Measurements from ENCODE around the gene SPDYE4. TPM values are rescaled to one million over a fixed set of nuclear protein-coding genes. Genes with fewer than 3 reads are reported as not detected.

Gene SPDYE4
- total RNA-seq, 4 donors from 2014 or later, result not detected

- Histone ChIP-seq H3K36me3 (no peaks in the 10 kb centered on the region), H3K9me3 (no peaks in the 10 kb centered on the region), H3K27me3 (peaks cover 0 to 2% (median 0%) of the 10 kb centered on the region in 3 donors), H3K4me3 (no peak overlapping the region), H3K4me1 (no peaks in the 10 kb centered on the region), H3K27ac (no peak overlapping the region)
- intact Hi-C loops (cut with DNase I; ENCODE audit: low total_unique reads) (no loop called here), in situ Hi-C loops (cut with MboI; ENCODE audit: low sequenced_read_pairs in 4 of 4) (loop anchor here in 1 of 4 donors (25.0 kb wide), 1 partner anchor 105 kb away; no protein-coding TSS in a partner anchor)
- no peak for ATAC-seq
- no peak for DNase-seq
- TF ChIP-seq POLR2A (IDR thresholded peaks at IDR 0.05), result no peak
- TF ChIP-seq CTCF (IDR thresholded peaks at IDR 0.05 in 4 of 5, conservative IDR thresholded peaks at IDR 0.05 in 1 of 5), result no peak
These were observed 50.9 kb downstream of the SPDYE4 start for GRCh38 chr17:8707332-8708024.

DNA sequence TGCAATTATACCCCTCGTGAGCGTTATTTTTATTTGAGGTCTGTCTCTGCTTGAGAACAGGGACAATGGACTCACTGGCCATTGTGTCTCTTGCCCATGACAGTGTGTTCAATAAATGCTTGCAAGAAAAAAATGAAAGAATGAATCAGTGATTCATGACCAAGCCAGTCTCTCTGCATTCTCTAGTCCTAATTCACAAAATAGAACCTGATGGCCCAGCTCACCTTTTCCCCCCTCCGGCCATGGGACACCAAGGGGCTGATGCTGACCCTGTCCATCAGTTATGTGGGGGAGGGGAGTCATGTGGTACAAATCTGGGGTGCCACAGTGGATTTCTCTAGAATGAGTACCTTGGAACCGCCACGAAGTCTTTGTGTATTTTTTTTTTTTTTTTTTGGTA lies 51.9 kb downstream of the SPDYE4 start:
- TF ChIP-seq CTCF (IDR thresholded peaks at IDR 0.05 in 4 of 5, conservative IDR thresholded peaks at IDR 0.05 in 1 of 5) (no peak), POLR2A (IDR thresholded peaks at IDR 0.05) (no peak)
- Histone ChIP-seq H3K4me1 (no peaks in the 10 kb centered on the region), H3K9me3 (no peaks in the 10 kb centered on the region), H3K36me3 (no peaks in the 10 kb centered on the region), H3K27me3 (peaks cover 0 to 2% (median 0%) of the 10 kb centered on the region in 3 donors), H3K4me3 (no peak overlapping the region), H3K27ac (no peak overlapping the region)
- intact Hi-C loops (cut with DNase I; ENCODE audit: low total_unique reads), result no loop called here
- in situ Hi-C loops (cut with MboI; ENCODE audit: low sequenced_read_pairs in 4 of 4), result loop anchor here in 1 of 4 donors (25.0 kb wide), 1 partner anchor 106 kb away; no protein-coding TSS in a partner anchor
- no peak for ATAC-seq
- DNase-seq, result no peak

- H3K4me3 ChIP-seq, result no peak overlapping the region
- peaks cover 0 to 2% (median 0%) of the 10 kb centered on the region in 3 donors for H3K27me3 ChIP-seq
- TF ChIP-seq POLR2A (IDR thresholded peaks at IDR 0.05), result no peak
- no peak for TF ChIP-seq CTCF (IDR thresholded peaks at IDR 0.05 in 4 of 5, conservative IDR thresholded peaks at IDR 0.05 in 1 of 5)
- intact Hi-C loops (cut with DNase I; ENCODE audit: low total_unique reads), result no loop called here
- no peaks in the 10 kb centered on the region for H3K36me3 ChIP-seq
- DNase-seq (no peak), ATAC-seq (no peak)
- no peak overlapping the region for H3K27ac ChIP-seq
- H3K4me1 ChIP-seq, result no peaks in the 10 kb centered on the region
- in situ Hi-C loops (cut with MboI; ENCODE audit: low sequenced_read_pairs in 4 of 4), result loop anchor here in 1 of 4 donors (25.0 kb wide), 1 partner anchor 107 kb away; no protein-coding TSS in a partner anchor
- H3K9me3 ChIP-seq, result no peaks in the 10 kb centered on the region
These were observed 52.9 kb downstream of the SPDYE4 start for GRCh38 chr17:8705427-8705826.

GRCh38 chr17:8703001-8703400 lies 55.3 kb downstream of the SPDYE4 start:
- Histone ChIP-seq H3K4me3 (no peak overlapping the region), H3K4me1 (no peaks in the 10 kb centered on the region), H3K9me3 (no peaks in the 10 kb centered on the region), H3K27me3 (peaks cover 0 to 4% (median 2%) of the 10 kb centered on the region in 3 donors), H3K27ac (no peak overlapping the region), H3K36me3 (no peaks in the 10 kb centered on the region)
- intact Hi-C loops (cut with DNase I; ENCODE audit: low total_unique reads) (no loop called here), in situ Hi-C loops (cut with MboI; ENCODE audit: low sequenced_read_pairs in 4 of 4) (loop anchor here in 1 of 4 donors (25.0 kb wide), 1 partner anchor 109 kb away; no protein-coding TSS in a partner anchor)
- TF ChIP-seq CTCF (IDR thresholded peaks at IDR 0.05 in 4 of 5, conservative IDR thresholded peaks at IDR 0.05 in 1 of 5), result no peak
- DNase-seq (no peak), ATAC-seq (no peak)
